Right ventricle myocardium inferior (tissue), 1 donor: ENCODE measurements around the gene KCTD11. TPM values are rescaled to one million over a fixed set of nuclear protein-coding genes. Genes with fewer than 3 reads are reported as not detected.

Source experiments
- ATAC-seq: fragments of 200-7000 bp; cut with Tn5 transposase; one replicate; pipeline ENCODE4 v1.9.1; 2020; ENCODE audit warnings: mild to moderate bottlenecking, moderate library complexity
- DNase-seq: peaks from one replicate; pipeline ENCODE4 v3.0.0; 2021; ENCODE audit errors: missing footprints
- intact Hi-C: fragments of 100-400 bp; cut with DNase I; formaldehyde crosslinking; loops from one replicate; pipeline ENCODE4 v1.11.0; 2022
- long read RNA-seq: library from polyadenylated mRNA; unstranded; transcript quantifications from one replicate; pipeline ENCODE4 v2.0.0, GENCODE V29; 2021
- total RNA-seq: library from RNA; stranded (reverse); fragmentation: NEBNext Ultra II Directional; extraction: Animal tissue kit (Norgen Biotek cat#: 25700); gene quantifications from one replicate; pipeline ENCODE4 v1.2.1, GENCODE V29; 2021
- donor health status: DM: no; HTN: yes; CAD: no; lungs with severe emphysema.

Gene KCTD11
- total RNA-seq = 4.7 TPM
- long read RNA-seq, partial matches to known transcripts = 0 of 4 reads
- long read RNA-seq, other reads (novel, unspliced or antisense) = 0 of 4 reads

DNA sequence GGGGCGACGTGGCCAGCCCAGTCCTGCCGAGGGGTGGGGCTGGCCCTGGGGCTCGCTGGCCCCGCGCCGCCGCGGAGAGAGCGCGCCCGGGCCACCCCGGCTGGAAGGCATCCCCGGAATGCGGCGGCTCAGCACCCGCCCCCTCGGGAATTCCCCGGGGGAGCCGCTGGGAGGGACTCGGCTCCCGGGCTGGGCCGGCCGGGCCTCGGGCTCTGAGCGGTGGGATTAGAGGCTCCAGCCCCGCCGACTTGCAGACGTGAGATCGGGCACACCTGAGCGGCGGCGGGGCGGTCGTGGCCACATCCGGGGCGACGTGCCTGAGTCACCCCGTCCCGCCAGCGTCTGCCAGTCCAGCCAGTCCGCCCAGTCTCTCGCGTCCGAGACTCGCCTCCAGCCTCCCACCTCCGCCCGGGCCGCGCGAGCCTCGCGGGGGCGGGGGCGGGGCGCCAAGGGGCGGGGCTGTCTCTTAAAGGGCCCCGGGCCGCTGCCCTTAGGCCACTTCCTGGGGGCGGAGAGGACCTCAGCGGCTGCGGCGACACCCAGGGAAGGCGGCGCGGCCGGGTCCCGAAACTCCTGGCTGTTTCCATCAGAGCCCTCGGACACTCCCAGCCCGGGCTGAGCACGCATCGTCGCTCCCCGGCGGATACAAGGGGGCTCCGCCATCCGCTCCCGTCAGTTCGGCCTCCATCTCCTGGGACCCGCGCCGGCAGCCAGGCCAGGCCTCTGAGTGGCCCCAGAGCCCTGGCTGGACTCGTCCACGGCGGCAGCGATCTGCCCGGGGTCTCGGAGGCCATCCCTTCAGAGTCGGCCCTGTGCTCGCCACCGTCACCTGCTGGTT lies at the start of gene KCTD11:
TSS of gene KCTD11 (plus strand) at position 498 of the 838 bp plus-strand sequence.
- DNase-seq (peak; percentile 96), ATAC-seq (peak; percentile 81)
- intact Hi-C loops = loop anchor here (2.0 to 5.0 kb wide), 3 partner anchors 43 to 133 kb away; partner anchors contain the start of genes CTDNEP1, ELP5, PLSCR3 and POLR2A

DNA sequence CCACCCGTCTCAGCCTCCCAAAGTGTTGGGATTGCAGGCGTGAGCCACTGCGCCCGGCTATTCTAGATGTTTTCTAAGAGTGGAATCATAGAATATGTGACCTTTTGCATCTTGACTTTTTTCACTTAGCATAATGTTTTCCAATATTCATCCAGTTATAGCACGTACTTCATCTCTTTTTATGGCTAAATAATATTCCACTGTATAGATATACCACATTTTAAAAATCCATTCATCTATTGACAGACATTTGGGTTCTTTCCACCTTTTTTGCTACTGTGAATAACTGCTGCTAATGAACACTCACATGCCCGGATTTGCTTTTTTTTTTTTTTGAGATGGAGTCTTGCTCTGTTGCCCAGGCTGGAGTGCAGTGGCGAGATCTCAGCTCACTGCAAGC lies 47.8 kb upstream of the KCTD11 start:
- no peak for DNase-seq
- intact Hi-C loops = no loop called here
- ATAC-seq = no peak

GRCh38 chr17:7306911-7307685 lies 44.9 kb upstream of the KCTD11 start, which contains the start of gene EIF5A:
Gene EIF5A, plus strand, starts transcription at chr17:7307628. Its CDS starts 2,008 bp downstream, at chr17:7309636.
- peak; percentile 100 for DNase-seq
- intact Hi-C loops = loop anchor here (5.0 kb wide), 1 partner anchor 65 kb away; the partner anchor contains the start of gene GABARAP
- ATAC-seq = peak; percentile 96

- intact Hi-C loops = loop anchor here (5.0 kb wide), 1 partner anchor 66 kb away; the partner anchor contains the start of gene GABARAP
- DNase-seq = no peak
- peak; percentile 12 for ATAC-seq
Observed at GRCh38 chr17:7307686-7308624, 44.0 kb upstream of the KCTD11 start.

DNA sequence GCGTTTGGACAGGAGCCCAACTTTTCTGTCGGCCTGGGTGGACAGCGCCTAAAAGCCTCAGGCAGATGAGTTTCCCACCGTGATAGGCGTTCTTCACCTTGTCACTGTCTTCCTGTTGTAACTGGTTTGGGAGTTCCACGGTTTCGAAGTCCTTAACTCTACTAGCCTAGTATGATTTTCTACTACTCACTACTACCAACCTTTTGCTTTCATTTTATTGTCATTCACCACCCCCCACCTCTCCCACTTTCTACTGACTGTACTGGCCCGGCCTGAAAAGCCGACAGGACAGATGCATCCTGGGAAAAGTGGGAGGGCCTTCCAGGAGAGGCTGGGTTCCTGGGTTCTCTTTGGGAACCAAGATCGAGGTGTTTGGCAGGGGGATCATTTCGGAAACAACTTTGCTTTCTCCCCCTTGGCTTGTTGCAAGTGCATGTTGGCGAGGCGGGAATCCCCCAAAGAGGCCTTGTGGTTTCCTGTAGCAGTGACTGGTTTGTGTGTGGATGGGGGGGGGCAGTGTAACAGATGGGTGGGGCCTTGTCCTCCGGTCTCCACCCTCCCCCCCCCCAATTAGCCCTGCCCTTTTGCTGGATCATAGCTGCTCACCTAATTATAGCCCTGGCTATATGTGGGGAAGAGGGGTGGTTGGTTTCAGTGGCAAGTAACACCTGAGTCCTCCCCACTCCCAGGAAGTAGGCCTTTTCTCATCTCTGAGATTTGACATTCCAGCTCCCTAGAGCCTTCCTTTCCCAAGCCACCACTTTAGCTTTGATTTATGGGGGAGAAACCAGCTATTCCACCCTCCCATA lies 43.1 kb upstream of the KCTD11 start:
- no peak for ATAC-seq
- intact Hi-C loops = loop anchor here (5.0 kb wide), 1 partner anchor 67 kb away; the partner anchor contains the start of gene GABARAP
- DNase-seq = no peak

DNA sequence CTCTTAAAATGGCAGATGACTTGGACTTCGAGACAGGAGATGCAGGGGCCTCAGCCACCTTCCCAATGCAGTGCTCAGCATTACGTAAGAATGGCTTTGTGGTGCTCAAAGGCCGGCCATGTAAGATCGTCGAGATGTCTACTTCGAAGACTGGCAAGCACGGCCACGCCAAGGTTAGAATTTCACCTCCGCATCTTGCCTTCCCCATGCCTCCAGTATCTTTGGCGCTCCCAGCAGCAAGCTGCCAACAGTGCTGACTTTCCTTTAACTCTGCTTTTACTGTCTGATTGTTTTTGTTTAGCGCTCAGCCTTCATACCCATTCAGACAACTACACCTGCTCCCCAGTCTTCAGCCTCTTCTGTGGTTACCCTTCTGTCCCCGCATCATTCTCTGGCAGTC lies 42.3 kb upstream of the KCTD11 start:
- DNase-seq (no peak), ATAC-seq (no peak)
- intact Hi-C loops = loop anchor here (5.0 kb wide), 1 partner anchor 67 kb away; the partner anchor contains the start of gene GABARAP

GRCh38 chr17:7311110-7311705 lies 40.8 kb upstream of the KCTD11 start:
- DNase-seq (no peak), ATAC-seq (no peak)
- intact Hi-C loops = no loop called here

DNA sequence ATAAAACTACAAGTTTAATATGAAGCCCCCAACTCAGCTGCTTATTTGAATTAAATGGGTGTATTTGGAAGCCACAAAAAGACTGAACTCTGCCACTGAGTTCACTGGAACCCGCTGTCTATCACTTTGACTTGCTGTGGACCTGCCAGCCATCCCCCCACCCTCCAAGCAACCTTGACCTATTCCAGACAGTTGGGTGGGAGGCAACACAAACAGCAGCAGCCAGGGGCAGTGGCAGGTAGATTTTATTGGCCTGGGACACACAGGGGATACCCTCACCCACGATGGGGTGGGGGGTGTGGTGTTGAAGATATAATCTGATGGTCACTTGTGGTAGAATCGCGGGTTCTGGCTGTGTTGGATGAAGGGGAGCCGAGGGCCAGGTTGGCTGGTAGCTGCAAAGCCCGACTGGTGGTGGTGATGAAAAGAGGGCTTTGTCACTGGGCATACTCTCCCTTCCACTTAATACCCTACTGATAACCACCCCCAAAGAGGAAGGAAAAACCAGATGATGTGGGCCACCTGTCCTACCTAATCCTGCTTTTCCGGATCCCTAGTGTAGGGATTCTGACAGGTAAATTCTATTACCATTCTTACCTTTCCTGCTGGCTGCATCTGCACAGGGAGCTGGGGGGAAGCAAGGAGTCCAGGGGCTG lies 39.4 kb upstream of the KCTD11 start:
- intact Hi-C loops = no loop called here
- DNase-seq = no peak
- ATAC-seq = no peak

GRCh38 chr17:7313088-7313889 lies 38.7 kb upstream of the KCTD11 start:
- intact Hi-C loops = no loop called here
- no peak for DNase-seq
- no peak for ATAC-seq

GRCh38 chr17:7313890-7314718 lies 37.9 kb upstream of the KCTD11 start:
- intact Hi-C loops = no loop called here
- ATAC-seq = no peak

DNA sequence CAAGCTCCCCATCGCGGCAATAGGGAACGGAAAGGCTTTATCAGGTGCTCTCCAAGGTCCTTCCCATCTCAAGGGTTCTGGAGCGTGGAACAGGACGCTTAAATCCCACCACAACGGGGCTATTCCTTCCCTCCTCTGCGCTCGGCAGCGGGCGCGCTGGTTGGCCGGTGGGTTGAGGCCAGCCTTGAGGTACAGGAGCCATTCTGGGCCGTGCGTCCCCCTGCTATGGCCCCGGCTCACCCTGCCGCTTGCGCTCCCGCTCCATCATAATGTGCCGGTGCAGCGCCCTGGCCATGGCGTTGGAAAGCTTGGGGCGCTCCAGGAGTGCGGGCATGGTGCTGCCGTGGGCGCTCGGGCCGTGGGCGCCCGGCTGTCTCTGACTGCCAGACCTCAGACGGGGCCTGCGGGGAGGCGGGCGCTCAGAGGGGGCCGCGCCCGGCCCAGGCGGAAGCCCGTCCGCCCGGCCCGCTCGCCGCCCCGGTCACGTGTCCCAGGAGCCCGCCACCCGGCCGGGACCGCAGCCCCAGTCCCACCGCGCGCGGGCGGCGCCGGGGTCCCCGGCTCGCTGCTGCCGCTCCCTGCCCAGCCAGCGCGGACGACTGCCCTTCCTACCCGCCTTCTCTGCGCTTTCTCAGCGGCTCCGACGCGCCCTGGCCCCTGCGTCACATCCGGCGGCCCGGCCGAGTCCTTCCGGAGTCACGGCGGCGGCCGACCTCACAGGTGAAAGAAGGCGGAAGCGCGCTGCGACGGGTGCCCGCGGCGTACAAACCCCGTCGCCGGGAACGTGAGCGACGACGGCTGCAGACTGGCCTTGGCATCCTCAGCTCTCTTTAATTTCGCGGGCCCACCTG lies 37.0 kb upstream of the KCTD11 start, which contains the start of gene GPS2:
TSS of gene GPS2 (minus strand) at position 642 of the 851 bp plus-strand sequence. CDS start at position 334, 308 bp downstream.
- DNase-seq = peak; percentile 98
- intact Hi-C loops = loop anchor here (1.0 to 5.0 kb wide), 2 partner anchors 14 to 77 kb away; partner anchors contain the start of genes NEURL4 and PLSCR3
- ATAC-seq = peak; percentile 86

More at GRCh38 chr17:7313890-7314718, 37.9 kb upstream of the KCTD11 start:
- DNase-seq = no peak

GRCh38 chr17:7315570-7316235 lies 36.3 kb upstream of the KCTD11 start:
- no peak for ATAC-seq

GRCh38 chr17:7317161-7317803 lies 34.7 kb upstream of the KCTD11 start:
- DNase-seq = no peak
- intact Hi-C loops = loop anchor here (5.0 kb wide), 1 partner anchor 75 kb away; the partner anchor contains the start of gene PLSCR3
- ATAC-seq = no peak

More at GRCh38 chr17:7315570-7316235, 36.3 kb upstream of the KCTD11 start:
- intact Hi-C loops = loop anchor here (1.0 to 5.0 kb wide), 2 partner anchors 14 to 77 kb away; partner anchors contain the start of genes NEURL4 and PLSCR3
- no peak for DNase-seq
